T-helper 2 cell treated with Interferon-gamma antibody and Interleukin-4, amounts not matched to agents 100 ng/mL and 5 ng/mL, for 36 hours (primary cell): ENCODE data around the gene SLC25A36. TPM values are rescaled to one million over a fixed set of nuclear protein-coding genes. Genes with fewer than 3 reads are reported as not detected.

Source experiments
- intact Hi-C: fragments of 100-400 bp; cut with micrococcal nuclease; formaldehyde crosslinking; loops from one replicate; pipeline ENCODE4 v1.15.1; 2023
- total RNA-seq: library from RNA; stranded (reverse); gene quantifications from 2 replicates; pipeline ENCODE4 v1.2.3, GENCODE V29; 2022

Gene SLC25A36, protein sequence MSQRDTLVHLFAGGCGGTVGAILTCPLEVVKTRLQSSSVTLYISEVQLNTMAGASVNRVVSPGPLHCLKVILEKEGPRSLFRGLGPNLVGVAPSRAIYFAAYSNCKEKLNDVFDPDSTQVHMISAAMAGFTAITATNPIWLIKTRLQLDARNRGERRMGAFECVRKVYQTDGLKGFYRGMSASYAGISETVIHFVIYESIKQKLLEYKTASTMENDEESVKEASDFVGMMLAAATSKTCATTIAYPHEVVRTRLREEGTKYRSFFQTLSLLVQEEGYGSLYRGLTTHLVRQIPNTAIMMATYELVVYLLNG
- total RNA-seq, result 35.2 and 36.1 TPM in 2 replicates

DNA sequence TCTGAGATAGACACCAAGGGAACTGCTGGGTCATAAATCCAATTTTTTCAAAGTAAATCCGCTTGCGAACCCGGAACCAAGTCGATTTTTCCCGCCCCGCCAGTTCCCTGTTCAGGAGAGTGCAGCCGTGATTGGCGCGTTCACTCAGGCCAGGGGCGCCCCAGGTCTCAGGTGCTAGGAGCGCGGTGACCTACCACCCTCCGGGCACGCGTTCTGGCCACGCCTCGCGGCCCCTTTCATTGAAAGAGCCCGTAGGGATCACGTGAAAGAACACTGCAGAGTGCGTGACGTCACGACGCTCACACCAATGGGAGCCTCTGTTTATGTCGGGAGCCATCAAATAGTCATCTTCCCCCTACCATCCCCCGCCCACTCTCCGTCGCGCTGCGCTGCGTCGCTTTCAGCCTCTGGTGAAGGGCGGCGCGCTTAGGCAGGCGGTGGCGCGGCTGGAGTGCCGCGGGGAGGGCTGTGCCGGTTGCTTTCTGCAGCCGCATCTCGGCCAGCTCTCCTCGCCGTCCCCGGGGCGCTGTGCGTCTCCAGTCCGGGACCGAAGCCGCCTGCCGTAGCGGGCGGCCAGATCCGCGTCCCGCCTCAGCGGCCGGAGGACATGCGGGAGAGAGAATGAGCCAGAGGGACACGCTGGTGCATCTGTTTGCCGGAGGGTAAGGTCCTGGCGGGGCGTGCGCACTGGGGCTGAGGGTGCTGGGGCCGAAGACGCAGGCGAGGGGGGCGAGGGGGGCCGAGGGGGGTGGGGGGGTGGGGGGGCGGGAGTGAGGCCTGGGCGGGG is at the start of gene SLC25A36:
Gene SLC25A36 (plus strand): TSS at position 403 of the 787 bp plus-strand sequence. CDS start 219 bp downstream, at position 622.
- intact Hi-C loops, result loop anchor here (1.0 to 10.0 kb wide), 6 partner anchors 33 to 1552 kb away; partner anchors contain the start of genes ATP1B3, COPB2 and PXYLP1

DNA sequence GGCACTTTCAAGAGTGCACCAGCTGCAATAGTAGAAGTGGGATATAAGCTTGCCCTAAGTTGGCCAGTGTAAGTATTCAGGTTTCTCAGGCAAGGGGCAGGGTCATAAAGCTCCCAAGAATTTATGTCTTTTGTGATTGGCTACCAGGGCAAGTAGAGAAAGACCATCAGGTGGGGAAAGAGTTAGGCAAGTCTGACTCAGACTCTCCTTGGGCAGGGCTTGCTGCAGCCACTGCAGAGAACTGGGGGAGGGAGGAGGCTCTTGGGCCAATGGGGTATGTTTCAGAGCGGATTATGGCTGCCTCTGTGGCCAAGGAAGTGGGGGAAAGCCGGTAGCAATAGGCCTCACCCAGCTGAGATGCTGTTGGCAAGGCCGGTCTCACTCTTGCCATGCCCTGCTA is 44.6 kb upstream of the SLC25A36 start:
- intact Hi-C loops, result no loop called here

DNA sequence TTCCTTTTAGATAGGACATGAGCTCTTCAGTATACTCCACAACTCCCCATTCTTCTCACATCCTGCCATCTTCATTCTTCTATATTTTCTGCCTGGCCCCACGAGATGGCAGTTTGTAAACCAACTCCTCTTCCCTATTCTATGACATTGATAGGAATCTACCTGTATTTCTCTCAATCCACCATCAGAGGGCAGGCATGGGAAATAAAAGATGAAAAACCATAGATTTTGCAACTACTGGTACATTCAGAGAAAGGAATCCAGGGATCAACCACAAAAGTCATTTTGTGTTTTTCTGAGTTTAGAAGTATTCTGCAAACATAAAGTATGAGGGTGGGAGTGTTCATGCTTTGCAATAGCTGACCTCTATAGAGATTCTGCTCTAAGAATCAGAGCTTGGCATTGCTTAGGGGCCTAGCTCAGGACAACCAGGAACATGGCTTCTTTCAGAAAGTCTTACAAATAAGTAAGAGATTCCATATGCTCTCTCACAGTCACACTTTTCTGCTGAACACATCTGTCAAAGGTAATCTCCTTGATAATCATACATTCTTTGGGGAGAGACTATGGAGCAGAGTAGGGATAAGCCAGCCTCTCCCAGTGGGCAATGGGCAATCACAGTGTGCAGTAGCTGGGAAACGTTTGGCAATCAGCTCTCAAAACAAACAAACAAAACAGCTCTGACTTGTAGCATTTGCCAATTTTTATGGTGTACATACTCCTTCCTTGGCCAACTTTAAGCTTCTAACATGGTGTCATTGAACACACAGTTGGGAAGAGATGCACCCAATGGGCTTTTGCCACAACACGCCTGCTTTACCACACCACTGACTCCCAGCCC is 43.1 kb upstream of the SLC25A36 start:
- intact Hi-C loops, result loop anchor here (1.0 to 2.0 kb wide), 4 partner anchors 74 to 294 kb away; no protein-coding TSS in a partner anchor

DNA sequence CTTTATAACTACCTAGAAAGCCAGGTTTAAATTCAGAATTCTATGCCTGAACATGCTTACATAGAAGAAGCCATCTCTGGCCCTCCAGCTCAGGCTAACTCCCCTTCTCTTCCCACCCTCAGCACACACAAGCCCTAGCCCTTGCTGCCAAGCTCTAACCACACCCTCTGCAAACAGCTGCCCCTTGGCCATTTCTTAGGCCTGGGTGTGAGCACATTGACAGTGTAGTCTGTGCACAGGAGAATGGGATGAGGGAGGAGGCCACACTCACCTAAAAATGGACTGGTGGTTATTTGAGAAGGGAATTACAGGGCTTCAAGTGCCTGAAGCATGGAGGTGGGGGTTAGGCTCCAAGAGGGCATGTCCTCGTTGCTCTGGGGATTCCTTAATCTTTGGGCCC is 42.3 kb upstream of the SLC25A36 start:
- intact Hi-C loops, result loop anchor here (2.0 kb wide), 2 partner anchors 113 to 205 kb away; no protein-coding TSS in a partner anchor

DNA sequence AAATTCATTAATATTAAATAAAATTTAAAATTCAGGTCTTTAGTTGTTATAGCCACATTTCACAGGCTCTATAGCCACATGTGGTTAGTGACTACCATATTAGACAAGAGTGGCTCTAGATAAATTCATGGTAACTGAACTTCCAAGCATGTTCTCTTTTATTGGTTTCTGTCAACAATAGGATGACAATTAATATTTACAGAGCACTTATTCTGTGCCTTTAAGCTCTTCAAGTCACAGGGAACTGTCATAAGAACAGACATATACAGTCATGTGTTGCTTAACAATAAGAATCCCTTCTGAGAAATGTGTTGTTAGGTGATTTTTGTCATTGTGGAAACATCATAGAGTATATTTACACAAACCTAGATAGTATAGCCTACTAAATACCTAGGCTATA is 38.8 kb upstream of the SLC25A36 start:
- intact Hi-C loops, result no loop called here

DNA sequence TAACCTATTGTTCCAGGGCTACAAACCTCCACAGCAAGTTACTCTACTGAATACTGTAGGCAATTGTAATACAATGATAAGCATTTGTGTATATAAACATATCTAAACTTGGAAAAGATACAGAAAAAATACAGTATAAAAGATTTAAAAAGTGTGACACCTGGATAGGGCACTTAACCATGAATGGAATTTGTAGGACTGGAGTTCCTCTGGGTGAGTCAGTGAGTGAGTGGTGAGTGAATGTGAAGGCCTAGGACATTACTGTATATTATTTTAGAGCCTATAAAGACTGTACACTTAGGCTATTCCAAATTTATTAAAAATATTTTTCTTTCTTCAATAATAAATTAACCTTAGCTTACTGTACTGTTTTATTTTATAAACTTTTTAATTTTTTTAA is 38.4 kb upstream of the SLC25A36 start:
- intact Hi-C loops, result no loop called here

DNA sequence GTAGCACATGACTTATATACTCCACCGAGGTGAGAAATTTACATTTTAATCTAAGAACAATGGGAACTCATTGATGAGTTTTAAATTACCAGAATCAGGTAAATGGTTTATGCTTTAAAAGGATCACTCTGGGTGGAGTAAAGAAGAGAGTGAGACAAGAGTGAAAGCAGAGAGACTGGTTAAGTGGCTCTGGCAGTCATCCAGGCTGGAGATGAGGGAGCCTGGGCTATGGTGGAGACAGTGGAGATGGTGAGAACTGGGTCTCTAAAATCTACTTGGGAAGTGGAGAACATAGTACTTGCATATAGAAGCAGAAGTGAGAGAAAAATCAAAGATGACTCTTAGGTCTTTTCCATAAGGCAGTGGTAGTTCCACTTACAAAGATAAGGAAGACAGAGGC is 37.1 kb upstream of the SLC25A36 start:
- intact Hi-C loops, result no loop called here

DNA sequence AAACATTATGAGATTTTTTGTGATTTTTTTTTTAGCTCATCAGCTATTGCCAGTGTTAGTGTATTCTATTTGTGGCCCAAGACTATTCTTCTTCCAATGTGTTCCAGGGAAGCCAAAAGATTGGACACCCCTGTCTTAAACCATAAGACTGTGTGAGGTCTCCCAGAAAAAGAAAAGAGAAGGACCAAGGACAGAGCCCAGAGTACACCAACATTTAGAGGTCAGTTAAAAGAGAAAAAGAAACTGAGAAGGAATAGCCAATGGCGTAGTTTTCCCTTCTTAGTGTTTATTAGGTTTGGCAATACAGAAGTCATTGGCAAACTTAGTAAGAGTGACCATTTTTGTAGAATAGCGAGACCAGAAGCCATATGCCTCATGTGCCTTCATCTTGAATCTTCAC is 36.1 kb upstream of the SLC25A36 start:
- intact Hi-C loops, result loop anchor here (5.0 kb wide), 1 partner anchor 47 kb away; no protein-coding TSS in a partner anchor

DNA sequence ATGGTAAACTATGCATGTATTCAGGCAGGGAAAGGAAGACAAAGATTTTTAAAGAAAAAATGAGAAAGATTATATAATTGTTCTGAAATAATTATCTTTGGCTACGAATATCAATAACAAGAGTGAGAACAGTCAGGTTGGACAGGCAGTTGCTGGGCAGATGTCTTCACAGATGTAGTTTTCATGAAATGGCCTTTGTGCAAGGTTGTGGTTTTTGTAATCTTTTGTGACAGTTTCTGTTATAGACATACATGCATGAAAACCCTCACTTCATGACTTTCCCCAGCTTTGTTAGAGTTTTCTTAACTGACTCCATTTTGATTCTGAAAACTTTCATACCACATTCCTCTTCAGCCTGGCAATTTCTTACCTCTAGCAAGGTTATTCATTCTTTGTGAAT is 34.9 kb upstream of the SLC25A36 start:
- intact Hi-C loops, result loop anchor here (5.0 kb wide), 1 partner anchor 46 kb away; no protein-coding TSS in a partner anchor

DNA sequence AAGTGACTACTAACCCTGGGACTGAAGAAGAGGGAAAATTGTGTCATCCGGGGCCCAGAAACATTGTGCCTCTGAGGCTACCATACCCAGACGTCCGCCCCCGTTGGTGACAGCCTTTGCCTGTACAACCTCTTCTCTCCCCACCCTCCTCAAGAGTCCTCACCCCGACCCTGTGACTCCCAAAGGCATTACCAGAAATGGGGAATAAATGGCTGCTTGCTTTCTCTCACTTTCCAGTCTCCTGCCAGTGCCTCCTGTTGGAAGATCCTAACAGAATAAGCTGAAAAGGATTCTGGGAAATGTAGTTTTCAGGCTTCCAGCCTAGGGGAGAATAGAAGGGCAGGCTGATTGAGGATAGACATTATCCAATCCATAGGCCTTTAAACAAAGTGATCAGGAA is 30.8 kb upstream of the SLC25A36 start:
- intact Hi-C loops, result no loop called here

DNA sequence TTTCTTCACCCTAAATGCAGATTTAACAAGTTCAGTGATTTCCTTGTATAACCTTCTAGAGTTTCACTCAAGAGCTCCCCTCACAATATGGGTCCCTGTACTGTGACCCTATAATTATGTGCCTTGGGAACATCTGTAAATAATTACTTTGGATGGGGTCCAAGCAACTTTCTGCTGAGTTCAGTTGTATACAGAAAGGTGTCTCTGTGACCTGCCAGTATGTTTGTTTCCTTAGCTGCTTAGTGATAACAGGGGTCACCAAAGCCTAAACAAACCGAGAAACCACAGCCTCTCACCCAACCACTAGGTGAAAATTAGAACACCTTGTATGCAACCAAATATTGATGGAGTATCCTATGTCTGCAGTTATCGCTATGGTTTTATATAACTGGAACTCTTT is 29.8 kb upstream of the SLC25A36 start:
- intact Hi-C loops, result no loop called here

DNA sequence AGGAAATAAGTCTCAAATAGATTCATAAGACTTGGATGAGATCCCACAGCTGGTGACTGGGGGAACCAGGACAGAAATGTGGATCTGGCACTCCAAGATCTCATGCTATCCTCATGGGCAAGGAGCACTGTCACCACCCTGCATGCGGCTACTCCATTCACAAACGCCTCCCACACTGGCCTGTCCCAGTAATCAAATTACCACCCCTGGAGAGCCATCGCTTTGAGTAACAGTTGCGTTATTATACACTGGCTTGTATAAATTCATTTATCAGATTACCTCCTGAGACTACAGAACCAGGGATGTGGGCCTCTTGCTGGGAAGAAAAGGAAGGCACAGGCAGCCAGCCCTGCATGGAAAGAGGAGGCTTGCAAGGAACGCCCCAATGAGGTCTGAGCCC is 27.9 kb upstream of the SLC25A36 start:
- intact Hi-C loops, result no loop called here

DNA sequence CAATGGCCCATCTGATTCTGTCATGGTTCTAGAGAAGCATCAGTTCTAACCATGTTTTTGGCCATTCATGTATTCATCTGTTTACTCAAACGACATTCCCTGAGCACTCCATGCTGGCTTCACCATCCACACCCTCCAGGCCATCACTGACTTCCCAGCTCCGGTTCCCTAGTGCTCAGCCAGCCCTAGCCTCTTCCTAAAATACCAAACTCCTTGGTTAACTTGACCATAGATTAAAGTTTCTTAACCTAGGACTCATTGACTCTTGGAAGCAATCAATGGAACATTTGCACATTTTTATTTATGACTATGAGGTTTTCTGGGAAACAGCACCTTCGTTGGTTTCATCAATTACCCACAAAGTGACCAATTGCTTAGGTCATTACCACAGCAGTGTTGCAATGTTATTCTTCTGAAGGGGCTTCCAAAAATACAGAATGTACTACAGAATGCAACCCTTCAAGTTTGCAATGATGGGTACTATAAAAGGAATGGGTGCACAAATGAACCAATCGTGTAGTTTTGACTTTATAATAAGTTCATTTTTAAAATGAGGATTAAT is 27.2 kb upstream of the SLC25A36 start:
- intact Hi-C loops, result no loop called here

DNA sequence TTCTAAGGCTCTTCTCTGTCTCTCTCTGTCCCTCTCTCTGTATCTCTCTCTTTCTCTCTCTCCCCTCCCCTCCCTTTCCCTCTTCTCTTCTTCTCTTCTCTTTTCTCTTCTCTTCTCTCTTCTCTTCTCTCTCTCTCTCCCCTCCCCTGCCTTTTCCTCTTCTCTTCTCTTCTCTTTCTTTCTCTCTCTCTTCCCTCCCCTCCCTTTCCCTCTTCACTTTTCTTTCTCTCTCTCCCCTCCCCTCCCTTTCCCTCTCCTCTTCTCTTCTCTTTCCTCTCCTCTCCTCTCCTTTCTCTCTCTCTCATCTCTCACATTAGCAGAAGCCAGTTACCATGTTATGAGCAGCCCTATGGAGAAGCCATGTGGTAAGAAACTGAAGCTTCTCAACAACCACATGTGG is 25.0 kb upstream of the SLC25A36 start:
- intact Hi-C loops, result no loop called here

DNA sequence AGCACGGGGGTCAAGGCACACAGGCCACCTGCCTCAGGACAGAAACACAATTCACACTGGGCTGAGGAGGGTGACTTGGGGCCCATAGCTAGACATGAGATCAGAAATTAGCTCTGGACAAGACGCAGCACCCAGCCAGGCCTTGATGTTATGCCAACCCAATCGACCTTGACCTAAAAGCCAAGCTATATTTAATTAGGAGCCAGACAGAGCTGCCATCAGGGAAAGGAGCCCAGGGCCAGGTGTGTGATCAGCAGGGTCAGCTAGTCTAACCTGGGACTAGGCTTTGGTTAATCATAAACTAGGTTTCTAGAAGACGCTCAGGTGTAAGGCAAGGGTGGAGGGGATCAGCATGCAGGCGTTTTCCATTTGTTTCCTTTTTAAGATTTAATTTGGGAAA is 23.9 kb upstream of the SLC25A36 start:
- intact Hi-C loops, result no loop called here

DNA sequence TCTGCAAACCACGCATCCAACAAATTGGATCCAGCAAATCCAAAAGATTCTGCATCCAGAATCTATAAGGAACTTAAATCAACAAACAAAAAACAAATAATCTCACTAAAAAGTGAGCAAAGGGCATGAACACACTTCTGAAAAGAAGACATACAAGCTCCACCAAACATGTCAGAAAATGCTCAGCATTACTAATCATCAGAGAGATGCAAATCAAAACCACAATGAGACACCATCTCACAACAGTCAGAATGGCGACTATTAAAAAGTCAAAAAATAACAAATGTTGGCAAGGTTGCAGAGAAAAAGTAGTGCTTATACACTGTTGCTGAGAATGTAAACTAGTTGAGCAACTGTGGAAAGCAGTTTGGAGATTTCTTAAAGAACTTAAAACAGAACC is 21.6 kb upstream of the SLC25A36 start:
- intact Hi-C loops, result loop anchor here (10.0 kb wide), 1 partner anchor 185 kb away; no protein-coding TSS in a partner anchor

DNA sequence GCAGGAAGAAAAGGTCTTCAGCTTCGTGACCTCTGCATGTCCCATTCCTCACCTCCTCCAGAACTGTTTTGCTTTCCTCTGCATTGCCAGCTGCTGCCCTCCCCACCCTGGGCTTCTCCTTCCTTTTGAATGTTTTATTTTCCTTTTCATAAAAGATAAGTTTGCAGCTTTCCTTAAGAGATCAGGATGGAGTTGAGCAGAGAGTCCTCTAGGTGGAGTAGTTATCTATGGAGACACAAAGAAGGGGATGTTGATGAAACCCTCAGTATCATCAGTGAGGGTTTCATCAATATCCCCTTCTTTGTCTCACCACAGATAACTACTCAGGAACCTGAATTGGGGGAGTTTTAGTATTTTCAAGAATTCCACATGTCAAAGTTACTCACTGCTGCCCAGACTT is 19.0 kb upstream of the SLC25A36 start:
- intact Hi-C loops, result loop anchor here (10.0 kb wide), 1 partner anchor 182 kb away; no protein-coding TSS in a partner anchor

DNA sequence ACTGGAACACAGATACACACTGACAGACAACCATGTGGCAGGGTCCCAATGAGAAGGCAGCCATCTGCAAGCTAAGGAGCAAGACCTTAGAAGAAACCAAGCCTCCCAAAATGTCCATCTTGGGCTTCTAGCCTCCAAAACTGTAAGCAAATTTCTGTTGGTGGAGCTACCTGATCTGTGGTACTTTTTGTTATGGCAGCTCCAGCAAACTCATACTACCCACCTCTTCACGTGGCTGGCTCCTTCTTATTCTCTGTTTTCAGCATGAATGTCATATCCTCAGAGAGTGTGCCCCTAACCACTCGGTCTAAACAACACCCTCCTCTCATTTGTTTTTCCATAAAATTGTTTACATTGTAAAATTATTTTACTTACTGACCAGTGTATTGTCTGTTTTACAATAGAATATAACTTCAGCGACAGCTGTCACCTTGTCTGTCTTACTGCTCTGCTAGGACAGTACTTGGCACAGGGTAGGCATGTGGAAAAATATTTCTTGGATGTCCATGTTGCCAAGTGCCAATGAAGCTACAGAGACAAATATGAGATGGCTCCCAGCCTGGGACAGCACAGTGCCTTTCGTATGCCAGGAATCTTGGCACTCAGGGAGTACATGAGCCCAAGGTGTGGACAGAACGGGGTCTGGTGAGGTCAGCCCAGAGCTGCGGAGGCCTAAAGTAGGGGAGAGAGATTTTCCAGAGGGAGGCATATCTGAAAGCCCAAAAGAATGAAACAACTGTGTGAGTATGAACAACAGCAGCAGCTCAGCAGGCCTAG is 17.4 kb upstream of the SLC25A36 start:
- intact Hi-C loops, result loop anchor here (10.0 kb wide), 1 partner anchor 181 kb away; no protein-coding TSS in a partner anchor

DNA sequence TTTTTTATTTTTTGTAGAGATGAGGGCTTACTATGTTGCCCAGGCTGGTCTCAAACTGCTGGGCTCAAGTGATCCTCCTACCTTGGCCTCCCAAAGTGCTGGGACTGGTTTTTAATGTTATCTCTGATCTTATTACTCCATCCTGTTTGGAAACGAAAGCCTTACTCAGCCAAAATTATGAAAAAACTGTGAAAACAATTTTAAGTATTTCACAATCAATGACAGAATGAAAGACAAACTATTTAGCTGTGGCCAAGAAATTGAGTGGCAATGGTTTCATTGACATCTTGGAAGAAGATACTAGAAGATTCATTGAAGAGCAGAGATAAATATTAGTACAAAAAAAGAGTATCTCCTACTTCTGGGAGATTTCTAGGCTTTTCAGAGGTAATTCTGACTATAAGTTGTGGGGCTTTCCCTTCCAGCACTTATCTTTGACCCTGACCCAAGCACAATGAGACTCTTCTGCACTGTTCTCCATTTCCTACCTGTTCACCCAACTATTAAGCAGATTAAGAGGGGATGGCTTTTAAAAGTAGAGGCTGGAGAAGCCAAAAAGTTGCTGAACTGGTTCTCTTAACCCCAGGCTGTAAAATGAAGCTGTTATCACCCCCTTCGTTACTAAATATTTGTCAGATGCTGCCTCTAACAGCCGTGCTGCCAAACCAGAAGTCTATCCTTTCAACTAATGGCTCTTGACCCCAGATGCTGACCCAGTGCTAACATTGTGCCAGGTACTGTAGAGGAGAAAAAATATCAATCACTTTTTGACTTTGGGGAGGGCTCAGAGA is 14.2 kb upstream of the SLC25A36 start:
- intact Hi-C loops, result loop anchor here (10.0 kb wide), 1 partner anchor 177 kb away; no protein-coding TSS in a partner anchor
